Mucosa of rectum (tissue), 2 donors: ENCODE measurements around the gene GUCY2C.
A peak's percentile ranks its signal among the peaks of the same experiment; 100 is the strongest.
"Not testable (repeated sequence)": the region's sequence is repeated elsewhere in the genome, so short reads cannot be mapped to it uniquely, and the experiment has no call there.

Experiments used
- H3K27ac ChIP-seq, 2 donors: one replicate each; pipeline ENCODE4 v1.7.0; 2013; ENCODE audit warnings: inconsistent platforms in 2 of 2, low read depth in 2 of 2, low read length in 2 of 2
- H3K27me3 ChIP-seq, 2 donors: one replicate each; pipeline ENCODE4 v1.7.0; 2013; ENCODE audit warnings: low read length in 2 of 2; ENCODE audit not compliant: control insufficient read depth in 2 of 2, insufficient read depth in 2 of 2
- H3K36me3 ChIP-seq, 2 donors: one replicate each; pipeline ENCODE4 v1.7.0; 2013; ENCODE audit warnings: low read length in 2 of 2; ENCODE audit not compliant: control insufficient read depth in 2 of 2, insufficient read depth in 2 of 2
- H3K4me1 ChIP-seq, 2 donors: one replicate each; pipeline ENCODE4 v1.7.0; 2013; ENCODE audit warnings: low read length in 2 of 2, mild to moderate bottlenecking in 1 of 2; ENCODE audit not compliant: control insufficient read depth in 2 of 2, insufficient read depth in 2 of 2
- H3K4me3 ChIP-seq, 2 donors: one replicate each; pipeline ENCODE4 v1.7.0; 2013; ENCODE audit warnings: low read length in 2 of 2
- H3K9ac ChIP-seq, 2 donors: one replicate each; pipeline ENCODE4 v1.7.0; 2013; ENCODE audit warnings: low read length in 2 of 2, low read depth in 1 of 2, mild to moderate bottlenecking in 1 of 2
- H3K9me3 ChIP-seq, 2 donors: one replicate each; pipeline ENCODE4 v1.7.0; 2013; ENCODE audit warnings: low read length in 2 of 2; ENCODE audit not compliant: control insufficient read depth in 2 of 2
- donor health status: healthy.
- donor health status: Normal muscosa, but diverticular disease.

GUCY2C gene

DNA sequence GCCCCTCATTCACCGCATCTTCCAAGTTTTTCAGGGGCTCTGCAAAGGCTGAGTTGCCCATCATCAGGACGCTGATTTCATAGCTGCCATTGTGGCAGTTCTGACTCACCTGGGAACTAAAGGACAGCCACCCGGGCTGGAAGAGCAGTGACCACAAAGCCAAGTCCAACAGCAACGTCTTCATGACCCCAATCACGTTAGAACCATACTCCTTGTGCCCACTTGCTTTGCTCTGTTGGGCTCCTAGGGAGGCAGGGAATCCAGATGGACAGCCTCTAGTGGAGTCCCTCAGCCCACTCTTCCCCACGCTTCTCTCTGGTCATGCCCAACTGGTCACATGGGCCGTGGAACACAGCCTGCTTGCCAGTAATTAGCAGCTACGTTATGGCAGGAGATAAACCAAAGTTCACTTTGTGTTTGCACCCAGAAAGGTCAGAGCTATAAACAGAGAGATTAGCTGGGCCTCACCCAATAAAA is at the start of gene GUCY2C:
GUCY2C (minus strand) TSS at position 335 of the 477 bp plus-strand sequence; CDS start at position 184, 151 bp downstream.
- Histone ChIP-seq H3K9ac (peak within 1 kb of the TSS; percentile 63 to 77), H3K27me3 (no peaks in the 10 kb centered on the region), H3K9me3 (no peaks in the 10 kb centered on the region), H3K4me1 (peaks cover 5 to 6% of the 10 kb centered on the region in 2 donors), H3K36me3 (peaks cover 0 to 1% of the 10 kb centered on the region in 2 donors), H3K27ac (peak within 1 kb of the TSS; percentile 75 to 91), H3K4me3 (peak within 1 kb of the TSS; percentile 67 to 87)

DNA sequence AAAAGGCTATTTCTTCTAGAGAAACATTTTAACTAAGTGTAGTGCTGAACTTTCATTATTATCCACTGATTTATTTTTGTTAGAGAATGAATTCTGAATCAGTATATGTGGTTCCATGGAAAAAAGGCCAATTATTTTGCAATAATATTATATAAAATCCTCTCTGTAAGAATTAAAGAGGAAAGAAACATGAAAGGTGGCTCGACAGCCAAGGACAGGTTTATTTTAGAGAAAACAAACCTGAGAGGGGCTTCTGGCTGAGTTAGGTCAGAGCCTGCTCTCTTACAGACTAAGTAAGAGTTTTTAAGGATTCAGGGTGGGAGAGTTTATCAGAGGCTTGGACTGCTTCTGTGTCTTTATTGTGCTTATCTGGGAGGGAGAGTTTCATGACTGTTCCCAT is 46.7 kb upstream of the GUCY2C start:
- Histone ChIP-seq H3K4me1 (no peaks in the 10 kb centered on the region), H3K9ac (no peak overlapping the region), H3K4me3 (no peak overlapping the region), H3K27me3 (no peaks in the 10 kb centered on the region), H3K27ac (no peak overlapping the region), H3K9me3 (no peaks in the 10 kb centered on the region), H3K36me3 (no peaks in the 10 kb centered on the region)

DNA sequence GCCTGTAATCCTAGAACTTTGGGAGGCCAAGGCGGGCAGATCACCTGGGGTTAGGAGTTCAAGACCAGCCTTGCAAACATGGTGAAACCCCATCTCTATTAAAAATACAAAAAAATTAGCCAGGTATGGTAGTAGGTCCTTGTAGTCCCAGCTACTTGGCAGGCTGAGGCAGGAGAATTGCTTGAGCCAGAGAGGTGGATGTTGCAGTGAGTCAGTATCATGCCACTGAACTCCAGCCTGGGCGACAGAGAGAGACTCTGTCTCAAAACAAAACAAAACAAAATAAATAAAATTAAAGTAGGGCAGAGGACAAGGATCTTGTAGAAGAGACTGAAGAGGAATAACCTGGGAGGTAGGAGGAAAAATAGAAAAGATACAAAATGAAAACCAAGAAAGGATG is 45.5 kb upstream of the GUCY2C start:
- Histone ChIP-seq H3K4me1 (no peaks in the 10 kb centered on the region), H3K9me3 (no peaks in the 10 kb centered on the region), H3K27ac (no peak overlapping the region), H3K27me3 (no peaks in the 10 kb centered on the region), H3K36me3 (no peaks in the 10 kb centered on the region), H3K9ac (no peak overlapping the region), H3K4me3 (no peak overlapping the region)

DNA sequence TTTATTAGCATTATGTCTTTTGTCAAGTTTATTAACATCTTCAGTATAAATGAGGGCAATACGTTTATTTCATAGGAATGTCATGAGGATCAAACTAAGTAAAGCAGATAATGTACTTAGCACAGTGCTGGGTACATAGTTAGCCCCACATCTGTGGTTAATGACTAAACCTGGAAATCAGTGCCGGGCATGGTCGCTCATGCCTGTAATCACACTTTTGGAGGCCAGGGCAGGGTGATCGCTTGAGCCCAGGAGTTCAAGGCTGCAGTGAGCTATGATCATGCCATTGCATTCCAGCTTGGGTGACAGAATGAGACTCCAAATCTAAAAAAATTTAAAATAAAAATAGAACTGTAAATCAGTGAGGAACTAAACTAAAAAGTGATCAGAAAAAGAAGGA is 44.8 kb upstream of the GUCY2C start:
- H3K27me3 ChIP-seq = no peaks in the 10 kb centered on the region
- H3K4me1 ChIP-seq = no peaks in the 10 kb centered on the region
- H3K9me3 ChIP-seq = no peaks in the 10 kb centered on the region
- no peaks in the 10 kb centered on the region for H3K36me3 ChIP-seq
- no peak overlapping the region for H3K9ac ChIP-seq
- no peak overlapping the region for H3K27ac ChIP-seq
- no peak overlapping the region for H3K4me3 ChIP-seq

DNA sequence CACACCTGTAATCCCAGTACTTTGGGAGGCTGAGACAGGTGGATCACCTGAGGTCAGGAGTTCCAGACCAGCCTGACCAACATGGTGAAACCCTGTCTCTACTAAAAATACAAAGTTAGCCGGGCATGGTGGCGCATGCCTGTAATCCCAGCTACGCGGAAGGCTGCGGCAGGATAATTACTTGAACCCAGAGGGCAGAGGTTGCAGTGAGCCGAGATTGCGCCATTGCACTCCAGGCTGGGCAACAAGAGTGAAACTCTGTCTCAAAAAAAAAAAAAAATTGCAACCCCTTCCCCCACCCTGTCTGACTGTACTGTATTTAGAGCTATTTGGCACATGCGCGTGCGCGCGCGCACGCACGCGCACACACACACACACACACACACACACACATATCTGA is 40.0 kb upstream of the GUCY2C start:
- H3K36me3 ChIP-seq, H3K27me3 ChIP-seq, H3K4me3 ChIP-seq: not testable (repeated sequence)

DNA sequence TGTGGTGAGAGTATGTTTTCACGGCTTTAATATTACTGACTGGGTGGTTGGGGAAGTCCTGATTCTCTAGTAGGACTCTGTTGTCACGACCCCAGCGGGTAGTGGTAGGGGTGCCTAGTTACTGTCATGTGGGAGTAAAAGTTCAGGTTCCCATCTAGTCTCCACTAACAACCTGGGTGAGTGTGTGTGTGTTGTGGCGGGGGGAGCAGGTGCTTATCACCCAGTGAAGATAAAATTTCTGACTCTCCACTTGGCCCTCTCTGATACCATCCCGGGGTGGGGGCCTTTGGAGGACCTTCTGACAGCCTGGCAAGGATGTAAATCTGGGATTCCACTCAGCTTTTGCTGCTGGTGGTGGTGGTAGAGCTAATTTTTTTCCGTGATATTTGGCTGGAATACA is 35.4 kb upstream of the GUCY2C start:
- H3K27ac ChIP-seq = no peak overlapping the region
- no peak overlapping the region for H3K9ac ChIP-seq
- H3K4me3 ChIP-seq = no peak overlapping the region

More for the DNA sequence above, 40.0 kb upstream of the GUCY2C start:
- H3K27ac ChIP-seq, H3K9ac ChIP-seq, H3K9me3 ChIP-seq, H3K4me1 ChIP-seq: not testable (repeated sequence)

DNA sequence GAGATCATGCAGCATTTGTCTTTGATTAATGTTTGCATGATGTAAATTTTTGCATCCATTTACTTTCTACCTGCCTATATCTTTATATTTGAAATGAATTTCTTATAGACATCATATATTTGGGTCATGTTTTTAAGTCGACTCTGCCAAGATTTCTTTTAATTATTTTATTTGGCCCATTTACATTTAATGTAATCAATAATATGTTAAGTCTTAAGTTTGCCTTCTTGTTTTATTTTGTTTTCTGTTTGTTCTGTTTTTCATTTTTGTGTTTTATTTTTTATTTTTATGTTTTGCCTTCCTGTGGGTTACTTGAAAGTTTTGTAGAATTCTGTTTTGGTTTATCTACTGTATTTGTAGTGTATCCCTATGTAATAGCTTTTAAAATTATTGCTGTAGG is 33.2 kb upstream of the GUCY2C start:
- Histone ChIP-seq H3K27me3 (no peaks in the 10 kb centered on the region), H3K4me1 (no peaks in the 10 kb centered on the region), H3K9me3 (peaks cover 0 to 2% of the 10 kb centered on the region in 2 donors), H3K27ac (no peak overlapping the region), H3K9ac (no peak overlapping the region), H3K36me3 (no peaks in the 10 kb centered on the region), H3K4me3 (no peak overlapping the region)

More for the DNA sequence above, 35.4 kb upstream of the GUCY2C start:
- no peaks in the 10 kb centered on the region for H3K4me1 ChIP-seq
- H3K27me3 ChIP-seq = no peaks in the 10 kb centered on the region
- H3K36me3 ChIP-seq = no peaks in the 10 kb centered on the region
- no peaks in the 10 kb centered on the region for H3K9me3 ChIP-seq

DNA sequence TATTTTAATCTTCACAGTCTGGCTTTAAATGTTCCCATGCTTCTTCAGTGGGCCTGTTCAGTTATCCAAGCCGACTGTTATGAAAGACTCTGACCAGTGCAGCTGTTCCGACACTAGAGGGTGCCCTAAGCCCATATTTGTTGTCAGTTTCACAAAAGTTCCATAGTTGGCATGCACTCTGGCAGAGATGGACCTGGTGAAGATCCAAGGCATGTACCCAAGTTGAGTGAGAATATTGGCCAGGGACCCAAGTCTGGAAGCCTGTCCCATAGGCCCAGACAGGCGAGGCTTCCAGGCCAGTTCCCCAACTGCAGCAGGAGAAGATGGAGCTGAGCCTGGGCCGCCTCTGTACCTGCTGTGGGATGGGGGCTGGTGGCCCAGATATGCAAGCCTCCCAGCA is 27.4 kb upstream of the GUCY2C start:
- no peaks in the 10 kb centered on the region for H3K27me3 ChIP-seq
- H3K36me3 ChIP-seq = no peaks in the 10 kb centered on the region
- H3K4me3 ChIP-seq = no peak overlapping the region
- H3K9me3 ChIP-seq = peaks cover 0 to 2% of the 10 kb centered on the region in 2 donors
- H3K27ac ChIP-seq = no peak overlapping the region
- H3K9ac ChIP-seq = no peak overlapping the region
- no peaks in the 10 kb centered on the region for H3K4me1 ChIP-seq

DNA sequence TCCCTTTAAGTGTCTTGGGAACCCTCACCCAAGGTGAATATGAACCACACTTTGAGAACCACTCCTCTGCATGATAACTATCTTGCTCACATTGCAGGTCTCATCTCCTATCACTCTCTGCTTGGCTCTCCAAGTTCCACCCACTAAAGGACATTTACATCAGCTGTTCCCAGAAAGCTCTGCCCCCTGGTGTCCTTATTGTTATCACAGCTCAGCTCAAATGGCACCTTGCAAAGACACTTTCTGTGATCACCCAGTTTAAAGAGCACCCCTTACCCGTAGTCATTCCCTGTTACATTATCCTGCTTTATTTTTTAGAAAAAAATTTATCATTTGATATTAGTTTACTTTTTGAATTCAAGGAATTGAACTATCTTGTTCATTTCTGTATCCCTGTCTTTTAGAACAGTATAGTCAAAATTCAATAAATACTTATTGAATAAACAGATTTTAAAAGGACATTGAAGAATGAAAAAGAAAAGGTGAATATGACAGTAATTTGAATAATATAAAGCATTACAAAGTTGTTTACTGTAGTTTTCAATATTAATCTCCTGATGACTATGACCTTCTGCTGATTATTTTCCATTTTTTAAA is 20.5 kb upstream of the GUCY2C start:
- no peaks in the 10 kb centered on the region for H3K27me3 ChIP-seq
- no peaks in the 10 kb centered on the region for H3K9me3 ChIP-seq

DNA sequence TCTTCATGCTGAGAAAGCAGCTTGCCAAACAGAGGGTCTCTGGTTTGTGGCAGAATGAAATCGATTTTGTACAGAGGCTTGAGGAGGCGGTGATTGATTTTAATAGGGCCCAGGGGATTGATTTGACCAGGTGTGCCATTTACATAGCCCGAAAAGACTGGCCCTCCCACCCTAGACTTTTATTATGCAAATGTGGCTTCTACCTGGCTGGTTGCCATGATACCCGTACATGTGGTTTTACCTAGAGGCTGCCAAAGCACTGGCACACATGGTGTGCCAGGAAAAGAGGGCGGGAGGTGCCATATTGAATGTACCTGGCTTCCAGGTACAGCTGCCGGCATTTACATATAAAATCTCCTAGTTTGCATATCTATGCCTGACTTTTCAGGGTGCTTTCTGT is 18.0 kb upstream of the GUCY2C start:
- Histone ChIP-seq H3K4me3 (no peak overlapping the region), H3K9ac (no peak overlapping the region), H3K36me3 (no peaks in the 10 kb centered on the region), H3K27me3 (no peaks in the 10 kb centered on the region), H3K9me3 (no peaks in the 10 kb centered on the region), H3K4me1 (peaks cover 8 to 23% of the 10 kb centered on the region in 2 donors), H3K27ac (no peak overlapping the region)

More for the DNA sequence above, 20.5 kb upstream of the GUCY2C start:
- Histone ChIP-seq H3K36me3 (no peaks in the 10 kb centered on the region), H3K27ac (no peak overlapping the region), H3K4me1 (peaks cover 4 to 9% of the 10 kb centered on the region in 2 donors), H3K4me3 (no peak overlapping the region), H3K9ac (no peak overlapping the region)
